Measurements from ENCODE around the gene CLEC2A.
"Not testable (repeated sequence)": the region's sequence is repeated elsewhere in the genome, so short reads cannot be mapped to it uniquely, and the experiment has no call there.

Gene CLEC2A, protein sequence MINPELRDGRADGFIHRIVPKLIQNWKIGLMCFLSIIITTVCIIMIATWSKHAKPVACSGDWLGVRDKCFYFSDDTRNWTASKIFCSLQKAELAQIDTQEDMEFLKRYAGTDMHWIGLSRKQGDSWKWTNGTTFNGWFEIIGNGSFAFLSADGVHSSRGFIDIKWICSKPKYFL

DNA sequence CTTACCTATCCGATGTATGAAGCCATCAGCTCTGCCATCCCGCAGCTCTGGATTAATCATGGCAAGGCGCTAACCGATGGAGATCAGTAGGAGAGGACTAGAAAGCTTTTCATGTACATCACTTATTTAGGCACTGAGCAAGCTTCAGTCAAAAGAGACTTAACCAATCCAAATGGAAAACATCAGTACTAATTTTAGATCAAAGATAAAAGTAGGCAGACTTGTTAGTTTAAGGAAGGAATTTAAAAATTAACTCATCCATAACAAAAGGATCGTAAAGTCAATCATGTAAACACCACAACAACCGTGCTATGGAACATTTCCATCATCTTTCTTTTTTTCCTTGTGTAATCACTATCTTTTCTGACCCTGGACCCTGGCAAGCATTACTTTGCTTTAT is at the start of gene CLEC2A:
Gene CLEC2A, minus strand, starts transcription at position 101 of the 400 bp plus-strand sequence. Its CDS starts 41 bp downstream, at position 60.
- no peak for DNase-seq

DNA sequence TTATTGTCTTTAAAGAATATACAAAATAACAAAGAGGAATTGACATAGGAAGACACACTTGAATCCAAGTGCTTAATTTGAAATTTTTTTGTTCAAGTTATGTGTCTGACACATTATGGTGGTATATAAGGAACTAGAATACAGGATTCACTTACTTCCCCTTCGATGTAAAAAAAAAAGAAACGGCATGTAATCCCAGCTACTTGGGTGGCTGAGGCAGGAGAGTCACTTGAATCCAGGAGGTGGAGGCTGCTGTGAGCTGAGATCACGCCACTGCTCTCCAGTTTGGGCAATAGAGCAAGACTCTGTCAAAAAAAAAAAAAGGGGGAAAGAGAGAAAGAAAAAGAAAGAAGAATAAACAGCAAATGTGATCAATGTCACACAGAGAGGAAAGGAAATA is 48.0 kb upstream of the CLEC2A start:
- DNase-seq: no peak

DNA sequence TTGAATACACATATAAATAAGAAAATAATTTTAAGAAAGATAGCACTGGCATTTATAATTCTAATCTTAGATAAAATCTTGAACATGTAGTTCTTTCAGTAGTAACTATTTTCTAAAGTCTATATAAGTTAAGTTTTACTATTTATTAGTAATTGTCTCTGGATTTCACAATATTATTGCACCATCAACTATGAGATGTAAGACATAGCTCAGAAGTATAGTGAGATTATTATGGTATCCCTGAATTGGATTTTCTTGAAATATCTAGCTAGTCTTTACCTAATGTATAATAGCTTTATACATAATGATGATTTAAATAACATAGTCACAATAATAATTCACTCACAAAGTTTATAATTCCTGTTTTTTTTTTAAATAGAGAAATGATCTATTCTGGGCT is 45.7 kb upstream of the CLEC2A start:
- no peak for DNase-seq

DNA sequence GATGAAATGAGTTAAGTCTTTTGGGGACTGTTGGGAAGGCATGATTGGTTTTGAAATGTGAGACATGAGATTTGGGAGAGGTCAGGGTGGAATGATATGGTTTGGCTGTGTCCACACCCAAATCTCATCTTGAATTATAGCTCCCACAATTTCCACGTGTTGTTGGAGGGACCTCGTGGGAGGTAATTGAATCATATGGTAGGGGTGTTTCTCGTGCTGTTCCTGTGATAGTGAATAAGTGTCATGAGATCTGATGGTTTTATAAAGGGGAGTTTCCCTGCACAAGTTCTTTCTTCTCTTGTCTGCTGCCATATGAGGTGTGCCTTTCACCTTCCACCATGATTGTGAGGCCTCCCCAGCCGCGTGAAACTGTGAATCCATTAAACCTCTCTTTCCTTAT is 44.5 kb upstream of the CLEC2A start:
- DNase-seq: not testable (repeated sequence)

DNA sequence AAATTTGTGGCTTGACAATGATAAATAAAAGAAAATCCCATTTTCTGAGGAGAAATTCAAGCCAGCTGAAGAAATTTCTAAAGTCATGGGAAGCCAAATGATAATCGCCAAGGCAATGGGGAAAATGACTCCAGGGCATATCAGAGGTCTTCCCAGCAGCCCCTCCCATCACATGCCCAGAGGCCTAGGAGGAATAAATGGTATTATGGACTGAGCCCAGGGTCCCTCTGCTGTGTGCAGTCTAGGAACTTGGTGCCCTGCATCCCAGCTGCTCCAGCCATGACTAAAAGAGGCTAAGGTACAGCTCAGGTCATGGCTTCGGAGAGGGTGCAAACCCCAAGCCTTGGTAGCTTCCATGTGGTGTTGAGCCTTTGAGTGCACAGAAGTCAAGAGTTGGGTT is 43.4 kb upstream of the CLEC2A start:
- no peak for DNase-seq

DNA sequence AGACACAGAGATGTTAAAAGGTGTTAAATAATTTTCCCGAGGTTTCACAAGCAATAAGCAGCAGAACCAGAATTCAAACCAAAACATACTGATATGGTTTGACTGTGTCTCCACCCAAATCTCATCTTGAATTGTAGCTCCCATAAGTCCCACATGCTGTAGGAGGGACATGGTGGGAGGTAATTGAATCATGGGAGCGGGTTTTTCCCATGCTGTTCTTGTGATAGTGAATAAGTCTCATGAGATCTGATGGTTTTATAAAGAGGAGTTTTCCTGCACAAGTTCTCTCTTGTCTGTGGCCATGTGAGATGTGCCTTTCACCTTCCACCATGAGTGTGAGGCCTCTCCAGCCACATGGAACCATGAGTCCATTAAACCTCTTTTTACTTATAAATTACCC is 42.6 kb upstream of the CLEC2A start:
- not testable (repeated sequence) for DNase-seq

DNA sequence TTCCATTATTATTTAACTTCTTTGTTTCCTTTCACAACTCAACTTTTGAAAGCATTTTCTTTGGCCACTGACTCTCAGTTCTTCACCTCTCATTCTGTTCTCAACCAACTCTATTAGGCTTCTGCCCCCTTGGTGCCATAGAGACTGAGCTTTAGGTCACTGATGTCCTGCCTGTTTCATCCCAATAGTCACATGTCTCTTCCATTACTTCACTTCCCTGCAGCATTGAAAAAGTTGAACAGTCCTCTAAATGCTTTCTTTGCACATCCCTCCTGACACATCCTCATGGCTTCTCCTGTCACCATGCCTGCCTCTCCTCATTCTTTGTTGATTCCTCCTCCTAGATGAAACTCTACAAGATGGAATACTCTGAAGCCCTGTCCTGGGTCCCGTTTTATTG is 41.8 kb upstream of the CLEC2A start:
- DNase-seq: no peak

DNA sequence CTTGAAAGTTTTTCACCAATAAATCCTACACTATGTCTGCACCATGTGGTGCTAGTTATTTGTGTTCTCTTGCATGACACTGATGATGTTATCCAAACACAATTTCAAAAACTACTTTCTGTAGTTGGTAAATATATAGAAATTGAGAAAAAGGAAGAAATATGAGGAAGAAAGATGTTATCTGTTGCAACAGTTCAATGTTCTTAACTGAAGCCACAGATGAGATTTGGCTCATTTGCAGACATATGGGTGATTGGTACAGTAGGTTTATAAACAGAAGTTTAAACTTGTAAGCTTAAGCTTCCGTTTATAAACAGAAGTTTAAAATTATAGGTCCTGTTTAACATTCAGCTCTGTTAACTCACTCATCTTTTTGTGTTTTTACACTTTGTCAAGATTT is 39.0 kb upstream of the CLEC2A start, which contains the start of gene CLEC12A:
Gene CLEC12A, plus strand, starts transcription at position 229 of the 400 bp plus-strand sequence. CDS start 188 bp downstream, outside the sequence.
- no peak for DNase-seq

DNA sequence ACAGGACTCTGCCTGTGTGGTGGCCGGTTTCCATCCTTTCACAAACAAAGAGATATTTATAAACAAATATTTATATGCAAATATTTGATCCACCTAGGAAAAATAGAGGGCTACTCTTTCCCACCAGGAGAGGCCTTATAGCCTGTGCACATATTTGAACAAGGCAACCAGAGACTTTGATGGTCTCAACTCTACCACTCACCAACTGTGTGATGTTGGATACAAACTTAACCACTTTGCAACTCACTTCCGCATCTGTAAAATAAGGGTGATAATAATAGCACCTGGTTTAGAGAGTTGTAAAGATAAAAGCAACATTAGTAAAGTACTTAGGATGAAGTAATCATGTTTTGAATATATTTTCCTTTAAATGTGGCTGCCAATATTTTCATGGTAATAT is 37.5 kb upstream of the CLEC2A start:
- no peak for DNase-seq

DNA sequence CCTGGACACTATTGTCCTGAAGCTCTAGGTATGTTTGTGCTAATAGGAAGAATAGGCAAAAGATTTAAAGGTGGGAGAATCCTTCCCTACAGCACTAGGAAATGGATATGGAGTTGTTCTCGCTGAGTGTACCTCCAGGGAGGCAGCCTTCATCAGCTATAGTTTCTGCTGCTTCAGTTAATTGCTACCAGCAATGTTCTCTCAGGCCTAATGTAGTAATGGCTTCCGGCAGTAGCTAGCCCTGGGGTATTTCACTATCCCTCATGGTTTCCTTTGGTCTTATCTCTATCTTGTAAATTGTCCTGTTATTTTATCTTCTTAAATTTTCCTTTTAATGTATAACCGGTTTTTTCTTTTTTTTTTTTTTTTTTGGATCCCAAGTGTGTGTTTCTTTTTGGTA is 29.7 kb upstream of the CLEC2A start:
- DNase-seq: no peak

DNA sequence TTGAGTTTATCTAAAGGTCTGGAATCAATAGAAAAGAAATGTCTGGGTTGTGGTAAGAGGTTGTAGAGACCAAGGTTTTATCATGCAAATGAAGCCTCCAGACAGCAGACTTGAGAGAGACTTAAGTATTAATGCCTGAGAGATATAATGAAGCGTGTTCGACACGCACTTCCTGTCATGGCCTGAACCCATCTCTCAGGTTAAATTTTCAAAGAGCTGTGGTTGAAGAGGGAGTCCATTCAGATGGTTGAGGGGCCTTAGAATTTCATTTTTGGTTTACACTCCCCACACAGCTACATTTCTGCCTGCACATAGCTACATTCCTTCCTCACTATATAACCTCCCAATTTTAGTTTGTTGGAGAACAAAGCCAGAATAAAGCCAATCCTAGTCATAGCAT is 28.9 kb upstream of the CLEC2A start:
- no peak for DNase-seq

DNA sequence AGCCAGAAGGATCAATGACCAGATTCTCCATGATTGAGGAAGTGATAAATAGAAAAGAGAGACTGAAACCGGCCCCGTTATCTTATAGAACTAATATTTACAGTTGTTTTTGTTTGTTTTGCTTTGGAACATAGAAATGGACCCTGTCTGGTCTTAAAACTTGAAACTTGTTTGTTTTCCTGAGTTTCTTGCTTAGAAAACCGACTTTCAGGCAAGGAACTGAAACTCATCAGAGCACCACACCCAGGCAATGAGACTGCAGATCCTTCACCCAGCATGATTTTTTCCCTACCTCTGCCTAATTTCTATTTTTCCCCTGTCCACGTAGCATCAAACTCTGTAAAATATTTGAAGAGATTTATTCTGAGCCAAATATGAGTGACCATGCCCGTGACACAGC is 28.4 kb upstream of the CLEC2A start:
- DNase-seq: no peak

DNA sequence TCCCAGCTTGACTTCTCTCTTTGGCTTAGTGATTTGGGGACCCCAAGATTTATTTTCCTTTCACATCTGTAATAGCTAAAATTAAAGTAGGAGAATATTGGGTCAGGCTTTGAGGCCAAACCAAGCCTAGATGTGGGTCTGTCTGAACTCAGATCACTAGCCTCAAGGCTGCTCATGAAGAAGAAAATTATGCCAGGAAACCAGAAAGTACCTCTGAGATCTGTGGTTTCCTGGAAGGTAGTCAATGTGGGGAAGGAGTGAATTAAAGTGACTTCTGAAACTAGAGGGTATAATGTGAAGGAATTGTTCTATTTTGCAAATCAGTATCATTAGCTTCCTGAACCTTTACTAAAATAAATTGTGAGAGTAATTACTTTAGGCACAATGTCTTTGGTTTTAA is 25.7 kb upstream of the CLEC2A start:
- DNase-seq: no peak

DNA sequence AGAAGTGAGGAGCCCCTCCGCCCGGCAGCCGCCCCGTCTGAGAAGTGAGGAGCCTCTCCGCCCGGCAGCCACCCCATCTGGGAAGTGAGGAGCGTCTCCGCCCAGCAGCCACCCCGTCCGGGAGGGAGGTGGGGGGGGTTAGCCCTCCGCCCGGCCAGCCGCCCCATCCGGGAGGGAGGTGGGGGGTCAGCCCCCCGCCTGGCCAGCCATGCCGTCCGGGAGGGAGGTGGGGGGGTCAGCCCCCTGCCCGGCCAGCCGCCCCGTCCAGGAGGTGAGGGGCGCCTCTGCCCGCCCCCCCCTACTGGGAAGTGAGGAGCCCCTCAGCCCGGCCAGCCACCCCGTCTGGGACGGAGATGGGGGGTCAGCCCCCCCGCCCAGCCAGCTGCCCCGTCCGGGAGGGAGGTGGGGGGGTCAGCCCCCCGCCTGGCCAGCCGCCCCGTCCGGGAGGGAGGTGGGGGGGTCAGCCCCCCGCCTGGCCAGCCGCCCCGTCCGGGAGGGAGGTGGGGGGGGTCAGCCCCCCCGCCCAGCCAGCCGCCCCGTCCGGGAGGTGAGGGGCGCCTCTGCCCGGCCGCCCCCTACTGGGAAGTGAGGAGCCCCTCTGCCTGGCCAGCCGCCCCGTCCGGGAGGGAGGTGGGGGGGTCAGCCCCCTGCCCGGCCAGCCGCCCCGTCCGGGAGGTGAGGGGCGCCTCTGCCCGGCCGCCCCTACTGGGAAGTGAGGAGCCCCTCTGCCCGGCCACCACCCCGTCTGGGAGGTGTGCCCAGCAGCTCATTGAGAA is 21.0 kb upstream of the CLEC2A start:
- DNase-seq: not testable (repeated sequence)

DNA sequence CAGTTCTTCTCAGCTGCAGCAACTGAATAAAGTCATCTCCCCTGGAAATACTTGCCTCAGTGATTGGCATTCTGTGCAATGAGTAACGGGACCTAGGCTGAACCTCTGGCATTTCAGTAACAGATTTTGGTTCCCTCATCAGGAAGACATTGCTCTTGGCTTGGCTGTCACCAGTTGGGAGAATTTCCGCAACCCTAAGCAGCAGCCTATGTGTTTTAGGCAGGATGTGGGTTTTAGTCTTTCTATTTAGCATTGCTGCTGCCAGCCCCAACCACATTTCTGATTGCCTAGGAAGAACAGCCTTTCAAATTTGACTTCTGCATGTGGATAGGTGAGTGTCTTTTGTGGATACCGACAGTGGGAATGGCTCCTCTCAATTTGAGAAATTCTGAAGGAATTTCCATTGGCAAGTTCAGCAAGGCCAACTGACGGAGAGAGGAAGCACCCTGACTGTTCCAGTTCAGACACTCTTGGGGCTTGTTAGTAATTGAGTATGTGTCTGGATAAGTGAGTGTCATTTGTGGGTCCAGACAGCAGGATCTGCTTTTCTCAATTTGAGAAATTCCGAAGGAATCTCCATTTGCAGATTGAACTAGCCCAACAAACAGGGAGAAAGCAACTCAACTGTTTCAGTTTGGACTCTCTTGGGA is 19.0 kb upstream of the CLEC2A start:
- DNase-seq: peak in 2 of 4 experiments; percentile 8 to 17

DNA sequence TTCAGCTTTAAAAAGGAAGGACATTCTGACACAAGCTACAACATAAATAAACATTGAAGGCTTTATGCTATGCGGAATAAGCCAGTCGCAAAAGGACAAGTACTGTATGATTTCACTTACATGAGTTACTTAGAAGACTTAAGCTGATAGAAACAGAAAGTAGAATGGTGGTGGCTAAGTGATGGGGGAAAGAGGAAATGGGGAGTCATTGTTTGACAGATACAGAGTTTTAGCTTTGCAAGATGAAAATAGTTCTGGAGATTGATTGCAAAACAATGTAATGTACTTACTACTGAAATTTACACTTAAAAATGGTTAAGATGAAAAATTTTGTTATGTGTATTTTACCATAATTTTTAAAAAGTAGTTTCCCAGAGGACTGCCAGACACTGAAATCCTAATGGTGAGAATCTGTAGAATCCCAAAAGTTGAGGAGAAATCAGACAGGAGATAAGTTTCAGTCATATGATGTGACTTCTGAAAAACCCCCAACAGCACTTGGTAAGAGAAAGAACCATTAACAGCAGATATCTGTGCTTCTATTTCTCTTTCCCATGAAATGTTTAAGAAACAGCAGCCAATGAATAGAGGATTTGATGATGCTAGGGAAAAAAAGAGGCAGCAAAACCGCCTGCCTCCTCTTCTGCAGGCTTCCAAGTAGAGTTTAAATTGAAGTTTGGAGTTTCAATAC is 16.6 kb upstream of the CLEC2A start:
- no peak for DNase-seq

DNA sequence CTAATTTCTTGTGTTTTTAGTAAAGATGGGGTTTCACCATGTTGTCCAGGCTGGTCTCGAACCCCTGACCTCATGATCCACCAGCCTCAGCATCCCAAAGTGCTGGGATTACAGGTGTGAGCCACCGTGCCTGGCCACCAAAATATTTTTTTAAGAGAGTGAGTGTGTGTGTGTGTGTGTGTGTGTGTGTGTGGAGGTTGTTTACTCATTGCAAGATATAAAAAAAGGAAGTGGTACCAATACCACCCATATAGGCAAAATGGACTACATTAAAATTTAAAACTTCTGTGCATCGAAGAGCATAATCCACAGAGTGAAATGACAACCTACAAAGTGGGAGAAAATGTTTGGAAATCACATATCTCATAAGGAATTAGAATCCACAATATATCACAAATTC is 15.5 kb upstream of the CLEC2A start:
- no peak for DNase-seq

DNA sequence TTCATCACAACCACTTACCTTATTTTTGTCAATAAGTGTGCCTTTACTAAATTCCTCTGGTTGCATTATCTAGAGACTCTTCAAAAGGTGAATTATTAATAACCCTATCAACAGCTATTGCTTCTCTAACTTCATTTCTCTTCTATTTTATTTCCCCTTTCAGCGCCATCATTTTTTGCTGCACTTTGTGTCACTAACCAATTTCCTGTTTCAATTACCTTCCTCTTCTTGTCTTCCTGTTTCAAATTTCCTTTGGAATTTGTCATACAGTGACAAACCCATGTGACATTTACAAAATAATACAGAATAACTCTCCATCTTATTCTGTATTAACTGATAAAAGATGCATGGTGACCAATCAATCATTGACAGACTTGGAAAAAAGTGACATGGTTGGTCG is 12.2 kb upstream of the CLEC2A start:
- DNase-seq: no peak

DNA sequence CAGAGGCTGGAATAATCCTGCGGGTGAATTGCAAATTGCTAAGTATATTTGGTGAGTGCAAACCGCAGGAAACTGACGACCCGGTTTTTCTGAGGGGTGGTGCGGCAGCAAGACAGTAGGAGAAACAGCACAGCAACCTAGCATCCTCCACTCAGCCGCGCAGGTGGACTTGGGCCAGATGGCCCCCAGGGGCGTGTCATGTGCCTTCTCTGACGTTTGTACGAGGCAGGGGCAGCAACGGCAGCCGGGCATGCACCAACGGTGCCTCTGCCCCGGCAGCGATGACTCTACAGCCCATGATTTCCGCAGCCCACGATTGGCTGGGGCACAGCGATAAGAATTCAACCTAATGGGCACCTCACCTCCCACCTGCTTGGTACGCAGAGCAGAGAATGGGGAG is 11.1 kb upstream of the CLEC2A start:
- no peak for DNase-seq

DNA sequence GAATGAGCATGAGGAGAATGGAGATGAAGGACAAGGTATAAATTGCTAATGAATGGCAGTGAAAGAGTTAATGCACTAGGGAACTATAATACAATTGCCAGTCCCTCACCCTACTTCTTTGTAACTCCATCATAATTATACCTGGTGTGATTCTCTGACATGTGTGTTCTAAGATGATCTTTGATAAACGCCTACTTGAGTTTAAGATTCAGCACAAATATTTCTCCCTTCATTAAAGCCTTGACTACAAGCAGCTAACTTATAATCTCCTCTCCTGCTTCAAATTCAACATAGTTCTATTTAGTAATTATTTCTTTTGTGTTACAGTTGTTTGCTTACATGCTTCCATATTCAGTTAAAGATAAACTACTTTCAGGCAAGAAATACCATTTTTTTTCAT is 9.7 kb upstream of the CLEC2A start:
- DNase-seq: no peak

DNA sequence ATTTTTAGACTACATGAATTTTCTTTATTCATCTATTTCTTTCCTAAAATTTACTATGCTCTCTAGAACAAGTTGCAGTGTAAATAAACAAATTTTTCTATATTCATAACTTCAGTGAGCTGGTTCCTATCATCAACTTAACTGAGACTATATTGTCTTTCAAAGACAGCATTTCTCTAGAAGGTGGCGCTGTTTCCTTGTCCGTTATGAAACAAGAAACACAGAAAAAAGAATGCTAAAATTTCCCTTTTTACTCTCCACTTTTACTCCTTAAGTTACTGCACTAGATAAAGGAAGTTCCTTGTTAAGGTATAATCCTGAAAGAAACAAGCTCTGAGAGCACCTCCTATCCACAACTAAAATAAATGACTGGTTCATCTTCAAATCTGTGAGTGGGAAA is 8.2 kb upstream of the CLEC2A start:
- no peak for DNase-seq

DNA sequence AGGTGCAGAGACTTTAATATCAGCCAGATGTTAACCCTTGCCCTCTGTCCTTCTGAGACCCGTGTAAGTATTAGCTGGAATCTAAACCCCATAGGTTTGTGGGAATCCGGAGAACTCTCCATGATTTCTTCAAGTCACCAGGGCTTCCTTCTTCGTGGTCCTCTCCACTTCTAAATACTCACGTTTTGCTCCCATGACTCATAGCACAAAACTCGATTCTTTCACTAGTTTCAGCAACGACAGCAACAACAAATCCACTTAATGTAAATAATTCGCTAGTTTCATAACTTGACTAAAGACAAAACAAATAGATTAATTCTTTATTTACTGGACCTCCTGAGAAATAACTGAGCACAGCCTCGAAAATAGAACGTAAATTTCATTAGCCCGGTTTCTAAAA is 4.4 kb upstream of the CLEC2A start:
- no peak for DNase-seq

DNA sequence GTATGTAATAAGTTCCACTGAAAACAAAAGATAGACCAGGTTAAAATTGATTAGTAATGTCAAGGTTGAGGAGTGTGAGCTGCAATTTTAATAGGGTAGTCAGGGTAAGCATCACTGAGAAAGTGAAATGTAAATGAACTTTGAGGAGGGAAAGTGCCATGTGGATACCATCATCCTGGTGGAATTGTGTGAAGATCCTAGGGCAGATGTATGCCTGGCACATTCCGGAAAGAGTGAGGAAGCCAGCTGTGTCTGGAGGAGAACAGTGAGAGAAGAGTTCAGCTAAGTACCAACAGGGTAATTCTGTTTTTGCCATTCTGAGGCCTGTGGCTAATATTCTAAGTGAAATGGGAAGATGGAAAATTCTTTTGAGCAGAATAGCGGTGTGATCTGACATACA is 2.9 kb upstream of the CLEC2A start:
- no peak for DNase-seq

DNA sequence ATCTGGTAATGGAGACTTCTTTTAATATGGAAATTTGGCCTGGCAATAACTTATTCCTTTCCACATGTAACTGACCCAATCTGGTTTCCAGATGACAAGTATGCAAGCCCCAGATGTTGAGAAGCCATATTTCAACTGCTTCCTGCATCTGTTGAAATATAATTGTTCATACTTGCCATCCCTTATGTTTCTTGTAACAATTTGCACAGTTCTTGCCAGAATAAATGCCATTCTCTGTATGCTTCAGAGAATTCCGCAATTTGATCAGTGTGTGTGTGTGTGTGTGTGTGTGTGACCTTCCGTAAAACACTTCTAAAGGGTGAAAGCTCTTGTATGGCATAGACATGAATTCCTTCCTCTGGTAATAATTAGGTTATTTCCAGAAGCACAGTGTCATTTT is 1.8 kb upstream of the CLEC2A start:
- no peak for DNase-seq
